SU-DHL-6 (cell line): ENCODE measurements around the gene MAP7.

Experiments used
- H2AFZ ChIP-seq: fragments of 200-600 bp; sonication (generic); 2 replicates; pipeline ENCODE4 v1.6.1; 2014; ENCODE audit warnings: low read depth, mild to moderate bottlenecking, moderate library complexity, mixed read lengths, antibody characterized with exemption, low read length; ENCODE audit not compliant: severe bottlenecking
- H3F3A ChIP-seq: fragments of 200-600 bp; shearing (Covaris generic); 2 replicates; pipeline ENCODE4 v1.6.0; 2016; ENCODE audit warnings: antibody characterized with exemption, mild to moderate bottlenecking; ENCODE audit not compliant: insufficient read depth
- H3K27ac ChIP-seq: fragments of 200-600 bp; sonication (generic); 2 replicates; pipeline ENCODE4 v1.5.1; 2016; ENCODE audit warnings: low read depth, mild to moderate bottlenecking, low read length, moderate library complexity, mixed read lengths
- H3K27me3 ChIP-seq: fragments of 200-600 bp; sonication (generic), shearing (Covaris generic); 2 replicates; pipeline ENCODE4 v1.6.0; 2014; ENCODE audit warnings: mild to moderate bottlenecking, low read length
- H3K36me3 ChIP-seq: fragments of 200-600 bp; sonication (generic); 2 replicates; pipeline ENCODE4 v1.6.1; 2014; ENCODE audit warnings: mild to moderate bottlenecking, low read length, mixed read lengths
- H3K4me2 ChIP-seq: fragments of 300-600, 200-600 bp; shearing (Covaris generic), sonication (generic); 2 replicates; pipeline ENCODE4 v1.6.0; 2014; ENCODE audit warnings: low read length, low read depth, mild to moderate bottlenecking; ENCODE audit not compliant: poor library complexity, severe bottlenecking
- H3K4me3 ChIP-seq: fragments of 200-600 bp; sonication (generic); 2 replicates; pipeline ENCODE4 v1.5.1; 2014; ENCODE audit warnings: antibody characterized with exemption, low read length, mild to moderate bottlenecking, mixed read lengths; ENCODE audit not compliant: insufficient read depth, poor library complexity, severe bottlenecking
- H3K79me2 ChIP-seq: fragments of 200-600 bp; sonication (generic); 2 replicates; pipeline ENCODE4 v1.6.1; 2014; ENCODE audit warnings: mild to moderate bottlenecking, low read length, moderate library complexity; ENCODE audit not compliant: insufficient read depth
- H3K9ac ChIP-seq: fragments of 200-600 bp; sonication (generic); 2 replicates; pipeline ENCODE4 v1.7.0; 2014; ENCODE audit warnings: mild to moderate bottlenecking, low read length
- H3K9me2 ChIP-seq: fragments of 200-600 bp; sonication (generic); replicated peaks from 2 replicates; pipeline ENCODE4 v1.6.1; 2014; ENCODE audit warnings: low read length; ENCODE audit not compliant: insufficient read depth
- H3K9me3 ChIP-seq: fragments of 200-600 bp; sonication (generic); 2 replicates; pipeline ENCODE4 v1.6.1; 2014; ENCODE audit warnings: low read length, mixed read lengths; ENCODE audit not compliant: insufficient read depth
- H4K20me1 ChIP-seq: fragments of 200-600 bp; sonication (generic); 2 replicates; pipeline ENCODE4 v1.6.1; 2014; ENCODE audit warnings: low read depth, mild to moderate bottlenecking, antibody characterized with exemption, low read length, moderate library complexity, mixed read lengths
- CTCF ChIP-seq: fragments of 200-600 bp; sonication (generic); IDR thresholded peaks from one replicate; pipeline ENCODE4 v1.5.1; 2017; ENCODE audit warnings: antibody characterized with exemption, mild to moderate bottlenecking, low read length, moderate library complexity; ENCODE audit not compliant: insufficient read depth, poor library complexity, severe bottlenecking
- EZH2phosphoT487 ChIP-seq: fragments of 200-600 bp; sonication (generic), shearing (Covaris generic); conservative IDR thresholded peaks from 2 replicates; pipeline ENCODE4 v1.6.1; 2018; ENCODE audit warnings: mild to moderate bottlenecking, antibody characterized with exemption, low read length, moderate library complexity, mixed read lengths

The MAP7 gene

DNA sequence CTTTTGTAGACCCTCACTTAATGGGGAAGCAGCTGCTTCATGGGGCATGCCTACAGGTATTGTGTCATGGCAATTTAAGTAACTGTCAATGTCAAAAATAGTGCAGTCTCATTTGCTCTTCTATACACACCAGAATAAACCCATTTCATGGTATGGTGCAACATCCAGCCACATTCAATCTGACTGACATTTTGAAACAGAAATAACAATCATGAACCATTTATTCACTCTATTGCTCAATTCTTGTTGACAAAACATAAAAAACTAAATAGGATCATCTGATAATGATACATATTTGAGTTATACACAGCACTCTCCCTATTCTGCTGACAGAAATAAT lies 122.9 kb downstream of the MAP7 start:
- H3K27ac ChIP-seq = no peak overlapping the region
- H3K36me3 ChIP-seq = no peaks in the 10 kb centered on the region
- no peak overlapping the region for H3K4me3 ChIP-seq
- no peaks in the 10 kb centered on the region for H3F3A ChIP-seq
- H4K20me1 ChIP-seq = no peaks in the 10 kb centered on the region
- H3K27me3 ChIP-seq = no peaks in the 10 kb centered on the region
- H2AFZ ChIP-seq = no peak overlapping the region
- TF ChIP-seq CTCF = no peak
- no peak for TF ChIP-seq EZH2phosphoT487
- H3K4me2 ChIP-seq = no peak overlapping the region
- no peaks in the 10 kb centered on the region for H3K9me2 ChIP-seq
- H3K9me3 ChIP-seq = no peaks in the 10 kb centered on the region
- H3K79me2 ChIP-seq = no peaks in the 10 kb centered on the region
- H3K9ac ChIP-seq = no peak overlapping the region

DNA sequence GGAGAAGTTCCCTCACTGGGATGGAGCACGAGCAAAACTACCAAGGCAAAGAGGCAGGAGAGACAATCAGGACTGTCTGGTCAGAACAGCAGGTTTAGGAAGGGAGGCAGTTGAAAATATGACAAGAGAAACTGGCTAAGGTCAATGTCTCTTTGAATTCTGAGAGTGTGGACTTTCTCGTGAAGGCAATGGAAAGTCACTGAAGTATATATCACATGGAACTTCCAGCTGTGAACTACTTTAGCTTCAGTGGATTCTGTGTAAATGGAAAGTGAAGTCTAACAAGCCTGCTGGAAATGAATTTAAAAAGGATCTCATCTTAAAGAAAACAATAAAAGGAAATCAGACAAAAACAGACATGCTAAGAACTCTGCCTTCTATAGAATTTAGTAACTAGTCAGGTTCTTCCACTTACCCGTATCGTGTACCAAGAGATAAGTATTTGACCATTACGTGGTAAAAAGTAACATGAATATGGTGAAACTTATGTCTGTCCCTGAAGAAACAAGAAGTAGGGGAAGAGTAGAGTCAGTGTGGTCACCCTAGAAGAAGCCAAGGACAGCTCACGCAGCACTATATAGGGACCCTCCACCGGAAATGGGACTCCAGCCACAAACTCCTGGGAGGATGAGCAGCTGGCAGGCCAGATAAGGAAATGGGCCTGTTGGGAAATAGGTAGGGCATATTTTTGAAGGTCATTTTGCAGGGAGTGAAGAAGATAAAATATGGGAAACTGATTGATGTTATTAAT lies 123.4 kb downstream of the MAP7 start:
- no peaks in the 10 kb centered on the region for H4K20me1 ChIP-seq
- no peak overlapping the region for H3K4me3 ChIP-seq
- no peaks in the 10 kb centered on the region for H3K27me3 ChIP-seq
- TF ChIP-seq EZH2phosphoT487 (no peak), CTCF (no peak)
- H3K4me2 ChIP-seq = no peak overlapping the region
- no peaks in the 10 kb centered on the region for H3K9me2 ChIP-seq
- no peak overlapping the region for H2AFZ ChIP-seq
- H3K9me3 ChIP-seq = no peaks in the 10 kb centered on the region
- no peaks in the 10 kb centered on the region for H3K36me3 ChIP-seq
- H3K9ac ChIP-seq = no peak overlapping the region
- no peaks in the 10 kb centered on the region for H3K79me2 ChIP-seq
- no peak overlapping the region for H3K27ac ChIP-seq
- no peaks in the 10 kb centered on the region for H3F3A ChIP-seq

- TF ChIP-seq EZH2phosphoT487 (no peak), CTCF (no peak)
- Histone ChIP-seq H3K4me2 (no peak overlapping the region), H3K9me2 (no peaks in the 10 kb centered on the region), H3K9ac (no peak overlapping the region), H3K9me3 (no peaks in the 10 kb centered on the region), H3K27me3 (no peaks in the 10 kb centered on the region), H3K79me2 (no peaks in the 10 kb centered on the region), H3K27ac (no peak overlapping the region), H4K20me1 (no peaks in the 10 kb centered on the region), H3F3A (no peaks in the 10 kb centered on the region), H2AFZ (no peak overlapping the region), H3K36me3 (no peaks in the 10 kb centered on the region), H3K4me3 (no peak overlapping the region)
These were observed 124.4 kb downstream of the MAP7 start for GRCh38 chr6:136425793-136426192.
